Left ventricle myocardium inferior (tissue), 1 donor: ENCODE results near the gene SLC25A44. TPM values are rescaled to one million over a fixed set of nuclear protein-coding genes. Genes with fewer than 3 reads are reported as not detected.

Experiments
- DNase-seq: peaks from one replicate; pipeline ENCODE4 v3.0.0-alpha.2; 2020
- H3K27ac ChIP-seq: fragments of 200-600 bp; replicated peaks from 2 replicates; pipeline ENCODE4 v1.8.0; 2021
- H3K27me3 ChIP-seq: fragments of 200-600 bp; 2 replicates; pipeline ENCODE4 v1.8.0; 2021; ENCODE audit warnings: low read depth
- H3K36me3 ChIP-seq: fragments of 200-600 bp; 2 replicates; pipeline ENCODE4 v1.8.0; 2021
- H3K4me1 ChIP-seq: fragments of 200-600 bp; 2 replicates; pipeline ENCODE4 v1.8.0; 2021
- H3K4me3 ChIP-seq: fragments of 200-600 bp; 2 replicates; pipeline ENCODE4 v1.8.0; 2021; ENCODE audit warnings: mild to moderate bottlenecking, moderate library complexity
- H3K9me3 ChIP-seq: fragments of 200-600 bp; replicated peaks from 2 replicates; pipeline ENCODE4 v1.8.0; 2021
- intact Hi-C: fragments of 100-400 bp; cut with micrococcal nuclease; formaldehyde crosslinking; loops from one replicate; pipeline ENCODE4 v1.11.0; 2022
- total RNA-seq: library from RNA; stranded (reverse); fragmentation: NEBNext Ultra II Directional; extraction: Animal tissue kit (Norgen Biotek cat#: 25700); gene quantifications from one replicate; pipeline ENCODE4 v1.2.1, GENCODE V29; 2021
- TF ChIP-seq, protein P1 (sequence below): fragments of 200-600 bp; IDR thresholded peaks from 2 replicates; pipeline ENCODE4 v1.8.0; 2021; ENCODE audit warnings: antibody characterized with exemption, mild to moderate bottlenecking, borderline replicate concordance
- donor health status: DM: no; HTN: yes; CAD: no; lungs with severe emphysema.

Gene SLC25A44
- total RNA-seq, 1 donor from 2014 or later, result 14.4 TPM

- intact Hi-C loops, result loop anchor here (5.0 kb wide), 1 partner anchor 138 kb away; no protein-coding TSS in a partner anchor
- Histone ChIP-seq H3K4me1 (no peaks in the 10 kb centered on the region), H3K27ac (no peak overlapping the region), H3K9me3 (no peaks in the 10 kb centered on the region), H3K27me3 (no peaks in the 10 kb centered on the region), H3K36me3 (peaks cover 54% of the 10 kb centered on the region), H3K4me3 (no peak overlapping the region)
- DNase-seq, result no peak
- TF ChIP-seq, protein P1, sequence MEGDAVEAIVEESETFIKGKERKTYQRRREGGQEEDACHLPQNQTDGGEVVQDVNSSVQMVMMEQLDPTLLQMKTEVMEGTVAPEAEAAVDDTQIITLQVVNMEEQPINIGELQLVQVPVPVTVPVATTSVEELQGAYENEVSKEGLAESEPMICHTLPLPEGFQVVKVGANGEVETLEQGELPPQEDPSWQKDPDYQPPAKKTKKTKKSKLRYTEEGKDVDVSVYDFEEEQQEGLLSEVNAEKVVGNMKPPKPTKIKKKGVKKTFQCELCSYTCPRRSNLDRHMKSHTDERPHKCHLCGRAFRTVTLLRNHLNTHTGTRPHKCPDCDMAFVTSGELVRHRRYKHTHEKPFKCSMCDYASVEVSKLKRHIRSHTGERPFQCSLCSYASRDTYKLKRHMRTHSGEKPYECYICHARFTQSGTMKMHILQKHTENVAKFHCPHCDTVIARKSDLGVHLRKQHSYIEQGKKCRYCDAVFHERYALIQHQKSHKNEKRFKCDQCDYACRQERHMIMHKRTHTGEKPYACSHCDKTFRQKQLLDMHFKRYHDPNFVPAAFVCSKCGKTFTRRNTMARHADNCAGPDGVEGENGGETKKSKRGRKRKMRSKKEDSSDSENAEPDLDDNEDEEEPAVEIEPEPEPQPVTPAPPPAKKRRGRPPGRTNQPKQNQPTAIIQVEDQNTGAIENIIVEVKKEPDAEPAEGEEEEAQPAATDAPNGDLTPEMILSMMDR, result no peak
These were observed 36.0 kb downstream of the SLC25A44 start for GRCh38 chr1:156229809-156230472.

GRCh38 chr1:156230473-156230837, 36.6 kb downstream of the SLC25A44 start:
- no peak overlapping the region for H3K4me3 ChIP-seq
- H3K9me3 ChIP-seq, result no peaks in the 10 kb centered on the region
- H3K27ac ChIP-seq, result no peak overlapping the region
- no peak for DNase-seq
- intact Hi-C loops, result no loop called here
- no peaks in the 10 kb centered on the region for H3K4me1 ChIP-seq
- H3K27me3 ChIP-seq, result no peaks in the 10 kb centered on the region
- TF ChIP-seq, protein P1, result no peak
- H3K36me3 ChIP-seq, result peaks cover 54% of the 10 kb centered on the region

DNA sequence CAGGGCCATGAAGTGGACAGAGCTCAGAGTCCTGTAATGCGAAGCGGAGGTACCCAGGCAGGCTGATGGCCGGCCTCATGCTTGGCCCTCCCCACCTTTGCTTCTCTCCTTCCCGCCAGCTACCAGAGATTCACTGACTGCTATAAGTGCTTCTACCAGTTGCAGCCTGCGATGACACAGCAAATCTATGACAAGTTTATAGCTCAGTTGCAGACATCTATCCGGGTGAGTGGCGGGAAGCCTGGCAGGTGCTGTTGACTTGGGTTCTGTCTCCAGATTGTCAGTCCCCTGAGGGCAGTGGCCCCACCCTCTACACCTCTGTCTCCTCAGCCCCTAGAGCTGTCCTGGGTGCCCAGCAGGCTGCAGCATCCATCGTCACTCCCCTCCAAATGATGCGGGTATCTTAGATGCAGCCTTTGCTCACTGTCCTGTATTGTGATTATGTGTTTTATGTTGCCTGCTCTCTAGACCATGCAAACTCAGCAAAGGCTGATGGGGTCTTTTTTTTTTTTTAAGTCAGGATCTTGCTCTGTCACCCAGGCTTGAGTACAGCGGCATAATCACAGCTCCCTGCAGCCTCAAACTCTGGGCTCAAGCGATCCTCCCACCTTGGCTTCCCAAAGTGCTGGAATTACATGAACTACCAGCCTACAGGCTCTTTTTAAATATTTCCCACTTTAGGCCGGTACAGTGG, 38.4 kb downstream of the SLC25A44 start:
- H3K36me3 ChIP-seq, result peaks cover 57% of the 10 kb centered on the region
- H3K9me3 ChIP-seq, result no peaks in the 10 kb centered on the region
- no peak for DNase-seq
- H3K27ac ChIP-seq, result no peak overlapping the region
- H3K4me1 ChIP-seq, result no peaks in the 10 kb centered on the region
- H3K27me3 ChIP-seq, result no peaks in the 10 kb centered on the region
- H3K4me3 ChIP-seq, result no peak overlapping the region
- TF ChIP-seq, protein P1, result no peak
- intact Hi-C loops, result no loop called here

DNA sequence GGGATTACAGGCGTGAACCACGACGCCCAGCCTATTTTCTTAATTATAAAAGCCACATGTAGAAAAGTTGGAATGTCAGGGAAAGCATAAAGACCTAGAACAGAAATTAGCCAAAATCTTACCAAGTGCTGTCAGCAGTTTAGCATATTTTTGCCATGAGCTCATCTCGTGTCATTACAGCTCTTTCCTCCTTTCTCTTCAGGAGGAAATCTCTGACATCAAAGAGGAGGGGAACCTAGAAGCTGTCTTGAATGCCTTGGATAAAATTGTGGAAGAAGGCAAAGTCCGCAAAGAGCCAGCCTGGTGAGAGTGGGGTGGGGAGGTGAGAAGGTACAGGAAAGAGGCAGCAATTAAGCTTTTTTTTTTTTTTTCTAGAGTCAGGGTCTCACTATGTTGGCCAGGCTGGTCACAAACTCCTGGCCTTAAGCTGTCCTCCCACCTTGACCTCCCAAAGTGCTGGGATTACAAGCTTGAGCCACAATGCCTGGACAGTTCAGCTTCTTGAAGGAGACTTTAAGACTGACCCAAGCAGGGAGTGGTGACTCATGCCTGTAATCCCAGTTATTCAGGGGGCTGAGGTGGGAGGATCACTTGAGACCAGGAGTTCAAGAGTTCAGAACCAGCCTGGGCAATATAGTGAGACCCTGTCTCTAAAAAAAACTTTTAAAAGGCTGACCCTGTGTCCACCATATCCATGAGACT, 39.7 kb downstream of the SLC25A44 start:
- TF ChIP-seq, protein P1, result no peak
- peaks cover 62% of the 10 kb centered on the region for H3K36me3 ChIP-seq
- DNase-seq, result no peak
- no peaks in the 10 kb centered on the region for H3K27me3 ChIP-seq
- no peak overlapping the region for H3K4me3 ChIP-seq
- no peak overlapping the region for H3K27ac ChIP-seq
- no peaks in the 10 kb centered on the region for H3K4me1 ChIP-seq
- H3K9me3 ChIP-seq, result no peaks in the 10 kb centered on the region
- intact Hi-C loops, result no loop called here

DNA sequence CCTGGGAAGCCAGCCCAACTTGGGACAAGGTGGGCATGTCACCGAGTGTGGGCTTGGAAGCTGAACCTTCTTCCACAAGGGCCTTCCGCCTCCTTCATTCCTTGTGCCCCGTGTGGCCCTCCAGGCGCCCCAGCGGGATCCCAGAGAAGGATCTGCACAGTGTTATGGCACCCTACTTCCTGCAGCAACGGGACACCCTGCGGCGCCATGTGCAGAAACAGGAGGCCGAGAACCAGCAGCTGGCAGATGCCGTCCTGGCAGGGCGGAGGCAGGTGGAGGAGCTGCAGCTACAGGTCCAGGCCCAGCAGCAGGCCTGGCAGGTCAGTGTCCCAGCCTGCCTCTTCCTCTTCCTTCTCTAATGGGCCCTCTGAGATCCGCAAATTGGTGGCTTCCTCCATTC, 42.3 kb downstream of the SLC25A44 start:
- no peak for DNase-seq
- no peaks in the 10 kb centered on the region for H3K9me3 ChIP-seq
- H3K36me3 ChIP-seq, result peaks cover 77% of the 10 kb centered on the region

More for the DNA sequence above, 42.3 kb downstream of the SLC25A44 start:
- Histone ChIP-seq H3K4me3 (no peak overlapping the region), H3K27me3 (no peaks in the 10 kb centered on the region), H3K27ac (no peak overlapping the region), H3K4me1 (no peaks in the 10 kb centered on the region)
- intact Hi-C loops, result no loop called here
- TF ChIP-seq, protein P1, result no peak
